NCI-H446 treated with DMSO at 0.1 percent for 48 hours (cell line): ENCODE measurements around the gene ZMYM3.

ENCODE experiments used
- DNase-seq: peaks from one replicate; lab custom pipeline; 2025; lab: John Stamatoyannopoulos, UW

The ZMYM3 gene

GRCh38 chrX:71253253-71254091, 468 bp downstream of the ZMYM3 start:
- no peak for DNase-seq

GRCh38 chrX:71252221-71252620, 1.7 kb downstream of the ZMYM3 start:
- DNase-seq: no peak

- no peak for DNase-seq
These were observed 2.4 kb downstream of the ZMYM3 start for GRCh38 chrX:71251466-71251973.

- DNase-seq: no peak
These were observed 3.1 kb downstream of the ZMYM3 start for GRCh38 chrX:71250841-71251240.

GRCh38 chrX:71245159-71245558, 8.8 kb downstream of the ZMYM3 start:
- DNase-seq: no peak

GRCh38 chrX:71244359-71245128, 9.4 kb downstream of the ZMYM3 start:
- DNase-seq: no peak

GRCh38 chrX:71241301-71241700, 12.6 kb downstream of the ZMYM3 start:
- no peak for DNase-seq

GRCh38 chrX:71239781-71240180, 14.2 kb downstream of the ZMYM3 start:
- DNase-seq: no peak

- no peak for DNase-seq
These were observed 17.1 kb downstream of the ZMYM3 start for GRCh38 chrX:71236836-71237235.

GRCh38 chrX:71235482-71235881, 18.5 kb downstream of the ZMYM3 start:
- DNase-seq: no peak

GRCh38 chrX:71228063-71228642, 25.8 kb downstream of the ZMYM3 start:
- DNase-seq: no peak

- no peak for DNase-seq
These were observed 26.4 kb downstream of the ZMYM3 start for GRCh38 chrX:71227370-71228062.

- no peak for DNase-seq
These were observed 28.3 kb downstream of the ZMYM3 start for GRCh38 chrX:71225676-71226075.

GRCh38 chrX:71225009-71225408, 28.9 kb downstream of the ZMYM3 start:
- no peak for DNase-seq

- no peak for DNase-seq
These were observed 29.7 kb downstream of the ZMYM3 start for GRCh38 chrX:71224098-71224708.

GRCh38 chrX:71222929-71223328, 31.0 kb downstream of the ZMYM3 start, which contains the start of gene GJB1:
TSS of gene GJB1 (plus strand) at chrX:71223224. CDS start at chrX:71223708, 484 bp downstream.
- no peak for DNase-seq

GRCh38 chrX:71221145-71221544, 32.8 kb downstream of the ZMYM3 start:
- DNase-seq: no peak

GRCh38 chrX:71217298-71217697, 36.6 kb downstream of the ZMYM3 start:
- no peak for DNase-seq

- DNase-seq: no peak
These were observed 37.5 kb downstream of the ZMYM3 start for GRCh38 chrX:71216485-71216884.

GRCh38 chrX:71215338-71215912, 38.5 kb downstream of the ZMYM3 start:
- no peak for DNase-seq
